NB4 (cell line): ENCODE results near the gene GMCL1.

Source experiments
- DNase-seq: peaks from one replicate; pipeline ENCODE4 v3.0.0; 2010; ENCODE audit warnings: low read depth
- H3K4me3 ChIP-seq: one replicate; pipeline ENCODE4 v1.5.1; 2011; ENCODE audit warnings: mild to moderate bottlenecking, low read depth, low read length, moderate library complexity
- MYC ChIP-seq: IDR thresholded peaks from 2 replicates; pipeline ENCODE4 v1.6.1; 2011; ENCODE audit warnings: low read depth, low read length
- POLR2A ChIP-seq: IDR thresholded peaks from 2 replicates; pipeline ENCODE4 v1.6.1; 2011; ENCODE audit warnings: mild to moderate bottlenecking; ENCODE audit not compliant: insufficient read length; ENCODE audit errors: extremely low read depth
- TF ChIP-seq, protein P1 (sequence below): IDR thresholded peaks from one replicate; pipeline ENCODE4 v1.5.1; 2012; ENCODE audit warnings: low read depth, low read length
- TF ChIP-seq, protein P2 (sequence below): IDR thresholded peaks from 2 replicates; pipeline ENCODE4 v1.6.1; 2011; ENCODE audit warnings: low read depth, low read length

Gene GMCL1

DNA sequence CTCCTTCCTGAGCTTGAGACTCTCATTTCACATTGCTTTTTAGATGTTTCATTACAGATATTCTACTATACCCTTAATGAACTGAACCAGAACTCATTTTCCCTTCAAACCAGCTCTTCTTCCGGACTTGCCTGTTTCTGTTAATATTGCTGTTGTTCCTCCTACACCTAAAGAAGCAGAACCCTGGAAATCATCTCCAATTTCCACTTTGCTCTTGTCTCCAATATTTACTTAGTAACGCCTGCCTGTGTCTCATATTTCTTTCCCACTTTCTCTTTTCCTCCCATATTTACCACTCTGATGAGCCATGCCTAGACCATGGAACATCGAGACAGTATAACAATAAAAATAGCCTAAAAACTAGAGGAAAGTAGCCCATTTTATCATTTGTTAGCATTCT, 17.9 kb upstream of the GMCL1 start:
- no peak overlapping the region for H3K4me3 ChIP-seq
- TF ChIP-seq, protein P1, sequence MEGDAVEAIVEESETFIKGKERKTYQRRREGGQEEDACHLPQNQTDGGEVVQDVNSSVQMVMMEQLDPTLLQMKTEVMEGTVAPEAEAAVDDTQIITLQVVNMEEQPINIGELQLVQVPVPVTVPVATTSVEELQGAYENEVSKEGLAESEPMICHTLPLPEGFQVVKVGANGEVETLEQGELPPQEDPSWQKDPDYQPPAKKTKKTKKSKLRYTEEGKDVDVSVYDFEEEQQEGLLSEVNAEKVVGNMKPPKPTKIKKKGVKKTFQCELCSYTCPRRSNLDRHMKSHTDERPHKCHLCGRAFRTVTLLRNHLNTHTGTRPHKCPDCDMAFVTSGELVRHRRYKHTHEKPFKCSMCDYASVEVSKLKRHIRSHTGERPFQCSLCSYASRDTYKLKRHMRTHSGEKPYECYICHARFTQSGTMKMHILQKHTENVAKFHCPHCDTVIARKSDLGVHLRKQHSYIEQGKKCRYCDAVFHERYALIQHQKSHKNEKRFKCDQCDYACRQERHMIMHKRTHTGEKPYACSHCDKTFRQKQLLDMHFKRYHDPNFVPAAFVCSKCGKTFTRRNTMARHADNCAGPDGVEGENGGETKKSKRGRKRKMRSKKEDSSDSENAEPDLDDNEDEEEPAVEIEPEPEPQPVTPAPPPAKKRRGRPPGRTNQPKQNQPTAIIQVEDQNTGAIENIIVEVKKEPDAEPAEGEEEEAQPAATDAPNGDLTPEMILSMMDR: no peak
- TF ChIP-seq MYC: no peak
- TF ChIP-seq, protein P2, sequence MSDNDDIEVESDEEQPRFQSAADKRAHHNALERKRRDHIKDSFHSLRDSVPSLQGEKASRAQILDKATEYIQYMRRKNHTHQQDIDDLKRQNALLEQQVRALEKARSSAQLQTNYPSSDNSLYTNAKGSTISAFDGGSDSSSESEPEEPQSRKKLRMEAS: no peak
- TF ChIP-seq POLR2A: no peak
- DNase-seq: no peak

DNA sequence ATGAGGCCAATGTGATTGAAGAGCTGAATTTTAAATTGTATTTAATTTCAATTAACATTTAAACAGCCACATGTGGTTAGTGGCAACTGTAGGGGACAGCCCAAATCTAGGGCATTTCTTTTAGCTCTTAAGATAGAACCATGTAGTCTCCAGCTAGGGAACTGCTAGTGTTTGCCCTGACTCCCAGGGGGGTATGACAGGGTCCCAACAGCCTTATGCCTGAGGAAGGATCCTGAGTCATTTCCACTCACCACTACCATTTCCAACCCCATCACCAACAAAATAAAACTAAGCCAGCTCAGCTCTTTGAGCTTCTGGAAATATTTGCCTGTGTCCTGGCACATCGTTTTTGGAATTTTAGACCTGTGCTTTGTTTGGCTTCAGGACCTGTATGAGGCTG, 13.7 kb upstream of the GMCL1 start:
- no peak overlapping the region for H3K4me3 ChIP-seq
- peak; percentile 63 for DNase-seq
- TF ChIP-seq MYC: no peak
- TF ChIP-seq POLR2A: no peak
- TF ChIP-seq, protein P2: no peak
- TF ChIP-seq, protein P1: no peak

DNA sequence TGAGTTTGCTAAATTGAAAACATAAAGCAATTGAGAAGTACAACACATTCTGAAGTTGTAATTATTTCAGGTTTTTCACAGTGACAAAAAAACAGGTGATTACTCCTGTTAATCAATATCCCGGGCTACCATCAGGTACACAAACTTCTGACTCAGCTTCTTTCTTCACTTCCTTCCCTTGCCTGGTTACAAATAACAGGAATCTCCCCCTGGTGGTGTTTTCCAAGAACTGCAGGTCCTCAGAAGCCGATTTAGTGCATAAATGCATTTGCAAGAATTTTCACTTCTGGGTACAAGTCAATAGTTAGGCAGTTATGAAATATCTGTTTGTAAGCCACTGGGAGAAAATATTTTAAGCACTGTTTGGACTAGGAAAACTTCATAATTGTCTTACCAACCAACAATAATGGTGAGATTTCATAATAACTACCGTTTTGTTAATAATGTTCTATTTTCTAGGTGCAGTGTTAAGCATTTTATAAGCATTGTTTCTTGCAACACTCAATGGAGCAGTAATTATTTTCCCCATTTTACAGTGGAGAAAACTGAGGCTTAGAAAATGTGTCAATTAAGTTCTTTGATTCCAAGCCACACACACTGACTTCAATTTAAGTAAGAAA, 12.4 kb upstream of the GMCL1 start:
- DNase-seq: peak; percentile 89
- H3K4me3 ChIP-seq: no peak overlapping the region
- no peak for TF ChIP-seq MYC
- TF ChIP-seq, protein P1: peak; percentile 93

DNA sequence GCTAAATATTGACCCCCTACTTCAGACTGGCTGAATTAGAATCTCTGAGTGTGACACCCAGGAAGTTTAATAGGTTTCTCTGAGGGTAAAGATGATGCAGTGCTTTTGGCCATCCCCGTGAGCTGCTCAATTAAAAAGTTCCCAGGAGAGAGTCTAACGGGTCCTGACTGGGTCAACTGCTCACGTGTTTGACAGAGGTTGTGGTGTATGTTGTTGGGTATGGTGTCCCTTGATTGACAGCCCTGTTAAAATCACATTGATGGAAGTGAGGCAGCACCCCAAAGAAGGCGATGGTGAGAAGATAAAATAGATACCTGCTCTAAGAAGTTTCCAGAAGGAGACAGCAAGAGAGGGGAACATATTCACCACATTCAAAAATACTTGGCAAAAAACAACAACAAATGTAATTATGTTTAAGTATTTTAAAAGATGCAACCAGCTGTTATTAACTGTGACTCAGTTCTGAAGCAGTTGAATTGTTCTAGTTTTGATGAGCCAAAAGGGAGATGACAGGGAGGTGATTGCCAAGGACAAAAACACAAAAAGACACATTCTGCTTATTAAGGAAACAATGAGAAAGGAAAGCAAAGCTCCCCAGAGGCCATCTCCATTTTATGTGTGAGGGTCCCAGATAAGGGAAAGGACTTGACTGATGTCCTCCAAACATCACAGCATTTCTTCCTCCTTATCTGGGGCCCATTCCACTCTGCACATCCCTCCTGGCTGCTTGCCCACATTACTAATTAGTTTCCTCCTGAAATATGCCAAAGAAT, 11.5 kb upstream of the GMCL1 start:
- DNase-seq: no peak
- TF ChIP-seq, protein P1: no peak
- TF ChIP-seq, protein P2: no peak
- TF ChIP-seq MYC: no peak
- no peak for TF ChIP-seq POLR2A
- H3K4me3 ChIP-seq: no peak overlapping the region

DNA sequence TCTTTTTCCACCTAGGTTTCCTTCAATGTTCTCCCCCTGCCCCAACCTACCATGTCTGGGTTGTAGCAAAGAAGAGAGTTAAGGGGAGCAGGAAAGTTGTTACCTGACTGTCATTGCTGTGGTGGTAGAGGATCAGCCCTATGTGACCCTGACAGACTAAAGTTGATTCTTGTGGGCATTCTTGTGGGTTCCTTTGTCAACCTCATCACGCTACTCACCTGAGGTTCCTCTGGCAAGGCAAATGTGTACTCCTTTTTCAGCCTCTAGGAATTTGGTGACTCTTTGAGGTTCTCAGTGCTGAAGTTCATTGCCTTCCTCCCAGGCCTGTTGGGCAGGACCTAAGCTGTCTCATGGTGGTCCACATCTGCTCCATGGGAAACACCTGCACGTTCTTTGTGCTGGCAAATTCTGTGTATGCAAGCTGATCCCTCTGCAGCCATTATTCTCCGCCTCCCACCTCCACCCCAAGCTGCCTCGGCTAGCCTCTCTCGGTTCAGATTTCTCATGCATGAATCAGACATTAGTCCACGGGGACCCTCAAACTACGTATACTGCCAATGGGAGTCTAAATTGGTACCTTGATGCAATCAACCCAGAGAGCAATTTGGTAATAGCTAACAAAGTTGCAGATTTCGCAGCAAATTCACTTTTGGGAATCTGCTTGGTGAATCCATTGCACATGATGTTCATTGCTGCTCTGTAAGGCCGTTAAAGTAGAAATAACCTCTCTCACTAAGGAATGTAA, 1.5 kb upstream of the GMCL1 start:
- H3K4me3 ChIP-seq: no peak overlapping the region
- TF ChIP-seq, protein P2: no peak
- TF ChIP-seq POLR2A: no peak
- TF ChIP-seq, protein P1: no peak
- TF ChIP-seq MYC: no peak

More for the DNA sequence above, 1.5 kb upstream of the GMCL1 start:
- peak; percentile 15 for DNase-seq
